Measurements from ENCODE around the gene MYO18B. TPM values are rescaled to one million over a fixed set of nuclear protein-coding genes. Genes with fewer than 3 reads are reported as not detected.

The MYO18B gene
- total RNA-seq, 1 donor from 2014 or later, result 144 TPM

DNA sequence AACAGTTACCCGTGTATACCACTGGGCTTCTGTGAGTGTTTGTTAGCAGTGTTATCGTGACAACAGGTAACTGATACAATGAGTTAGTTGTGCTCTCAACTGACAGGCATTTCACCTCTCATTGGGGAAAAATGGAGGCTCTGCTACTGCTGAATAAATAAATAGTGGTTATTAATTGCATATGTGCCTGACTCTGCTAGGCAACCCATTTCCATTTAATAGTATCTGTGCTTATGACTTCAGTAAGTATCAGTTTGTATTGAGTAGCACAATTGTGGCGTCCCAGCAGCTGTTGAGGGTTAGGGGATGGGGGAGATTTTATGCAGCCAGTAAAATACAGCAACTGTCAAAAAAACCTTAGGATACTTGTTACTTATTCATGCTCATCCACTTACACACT, 303.9 kb downstream of the MYO18B start:
- no peak overlapping the region for H3K4me3 ChIP-seq (ENCODE audit: low read length in 3 of 3)
- H3K4me1 ChIP-seq (ENCODE audit: control insufficient read depth in 3 of 3, insufficient read depth in 3 of 3, low read length in 3 of 3), result peaks cover 4 to 9% (median 5%) of the 10 kb centered on the region in 3 donors
- no peaks in the 10 kb centered on the region for H3K9me3 ChIP-seq (ENCODE audit: control insufficient read depth in 3 of 3, low read length in 3 of 3)
- H3K27me3 ChIP-seq (ENCODE audit: control insufficient read depth in 3 of 3, insufficient read depth in 3 of 3, low read length in 3 of 3), result no peaks in the 10 kb centered on the region
- H3K9ac ChIP-seq (ENCODE audit: low read depth in 1 of 3, low read length in 3 of 3), result no peak overlapping the region
- no peak overlapping the region for H3K27ac ChIP-seq (ENCODE audit: low read depth, low read length)
- H3K36me3 ChIP-seq (ENCODE audit: control insufficient read depth in 3 of 3, insufficient read depth in 3 of 3, low read length in 3 of 3), result no peaks in the 10 kb centered on the region

DNA sequence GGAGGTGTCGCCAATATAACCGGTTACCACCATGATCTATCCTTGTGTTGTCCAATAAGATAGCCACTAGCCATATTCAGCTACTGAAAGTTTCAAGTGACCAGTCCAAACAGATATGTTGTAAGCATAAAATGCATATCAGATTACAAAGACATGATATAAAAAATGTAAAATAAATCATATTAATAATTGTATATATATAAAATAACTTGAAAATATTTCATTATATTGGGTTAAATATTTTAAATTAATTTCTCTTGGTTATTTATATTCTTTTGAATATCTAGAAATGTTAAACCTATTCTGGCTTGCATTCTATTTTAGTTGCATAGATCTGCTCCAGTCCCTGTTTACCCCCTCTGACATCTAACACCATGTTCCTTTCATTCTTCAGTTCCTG, 305.5 kb downstream of the MYO18B start:
- Histone ChIP-seq H3K9me3 (ENCODE audit: control insufficient read depth in 3 of 3, low read length in 3 of 3) (no peaks in the 10 kb centered on the region), H3K27ac (ENCODE audit: low read depth, low read length) (no peak overlapping the region), H3K36me3 (ENCODE audit: control insufficient read depth in 3 of 3, insufficient read depth in 3 of 3, low read length in 3 of 3) (no peaks in the 10 kb centered on the region), H3K9ac (ENCODE audit: low read depth in 1 of 3, low read length in 3 of 3) (no peak overlapping the region), H3K27me3 (ENCODE audit: control insufficient read depth in 3 of 3, insufficient read depth in 3 of 3, low read length in 3 of 3) (no peaks in the 10 kb centered on the region), H3K4me3 (ENCODE audit: low read length in 3 of 3) (no peak overlapping the region), H3K4me1 (ENCODE audit: control insufficient read depth in 3 of 3, insufficient read depth in 3 of 3, low read length in 3 of 3) (peaks cover 0 to 5% (median 0%) of the 10 kb centered on the region in 3 donors)

DNA sequence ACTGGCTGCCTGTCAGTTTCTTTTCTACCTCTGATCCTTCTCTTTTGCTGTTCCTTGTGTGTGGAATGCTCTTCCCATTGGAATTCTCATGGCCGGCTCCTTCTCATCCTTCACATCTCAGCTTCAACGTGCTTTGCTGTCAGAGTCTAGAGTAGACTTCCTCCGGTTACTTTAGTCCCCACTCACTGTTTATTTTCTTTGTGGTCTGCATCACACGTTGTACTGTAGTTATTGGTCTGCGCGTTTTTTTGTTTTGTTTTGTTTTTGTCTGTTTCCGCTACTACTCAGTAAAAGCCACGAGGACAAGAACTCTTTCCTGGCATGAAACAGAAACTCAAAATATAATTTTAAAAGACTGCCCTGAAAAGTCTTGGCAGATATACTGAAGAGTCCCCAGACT, 305.9 kb downstream of the MYO18B start:
- Histone ChIP-seq H3K36me3 (ENCODE audit: control insufficient read depth in 3 of 3, insufficient read depth in 3 of 3, low read length in 3 of 3) (no peaks in the 10 kb centered on the region), H3K4me3 (ENCODE audit: low read length in 3 of 3) (no peak overlapping the region), H3K4me1 (ENCODE audit: control insufficient read depth in 3 of 3, insufficient read depth in 3 of 3, low read length in 3 of 3) (peaks cover 0 to 1% (median 0%) of the 10 kb centered on the region in 3 donors), H3K9me3 (ENCODE audit: control insufficient read depth in 3 of 3, low read length in 3 of 3) (no peaks in the 10 kb centered on the region), H3K27me3 (ENCODE audit: control insufficient read depth in 3 of 3, insufficient read depth in 3 of 3, low read length in 3 of 3) (no peaks in the 10 kb centered on the region), H3K27ac (ENCODE audit: low read depth, low read length) (no peak overlapping the region), H3K9ac (ENCODE audit: low read depth in 1 of 3, low read length in 3 of 3) (no peak overlapping the region)

DNA sequence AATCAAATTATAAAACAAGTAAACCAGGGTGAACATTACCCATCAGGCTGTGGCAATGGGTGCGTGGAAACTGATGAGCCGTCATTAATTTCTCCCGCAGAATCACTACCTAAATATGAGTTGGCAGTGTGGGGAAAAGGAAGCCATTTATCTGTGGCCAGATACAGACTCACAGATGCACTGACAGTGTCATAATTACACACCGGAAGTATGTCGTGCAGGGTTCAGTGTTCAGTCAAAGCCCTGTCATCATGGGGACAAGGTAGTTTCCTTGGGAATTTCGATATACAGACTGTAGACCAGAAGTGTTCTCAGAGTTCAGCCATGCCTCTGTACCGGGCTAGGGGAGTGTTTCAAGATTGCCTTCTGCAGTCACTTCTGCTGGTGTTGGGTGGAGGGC, 308.1 kb downstream of the MYO18B start:
- Histone ChIP-seq H3K4me1 (ENCODE audit: control insufficient read depth in 3 of 3, insufficient read depth in 3 of 3, low read length in 3 of 3) (no peaks in the 10 kb centered on the region), H3K36me3 (ENCODE audit: control insufficient read depth in 3 of 3, insufficient read depth in 3 of 3, low read length in 3 of 3) (no peaks in the 10 kb centered on the region), H3K4me3 (ENCODE audit: low read length in 3 of 3) (no peak overlapping the region), H3K9ac (ENCODE audit: low read depth in 1 of 3, low read length in 3 of 3) (no peak overlapping the region), H3K27ac (ENCODE audit: low read depth, low read length) (no peak overlapping the region), H3K27me3 (ENCODE audit: control insufficient read depth in 3 of 3, insufficient read depth in 3 of 3, low read length in 3 of 3) (no peaks in the 10 kb centered on the region), H3K9me3 (ENCODE audit: control insufficient read depth in 3 of 3, low read length in 3 of 3) (no peaks in the 10 kb centered on the region)

DNA sequence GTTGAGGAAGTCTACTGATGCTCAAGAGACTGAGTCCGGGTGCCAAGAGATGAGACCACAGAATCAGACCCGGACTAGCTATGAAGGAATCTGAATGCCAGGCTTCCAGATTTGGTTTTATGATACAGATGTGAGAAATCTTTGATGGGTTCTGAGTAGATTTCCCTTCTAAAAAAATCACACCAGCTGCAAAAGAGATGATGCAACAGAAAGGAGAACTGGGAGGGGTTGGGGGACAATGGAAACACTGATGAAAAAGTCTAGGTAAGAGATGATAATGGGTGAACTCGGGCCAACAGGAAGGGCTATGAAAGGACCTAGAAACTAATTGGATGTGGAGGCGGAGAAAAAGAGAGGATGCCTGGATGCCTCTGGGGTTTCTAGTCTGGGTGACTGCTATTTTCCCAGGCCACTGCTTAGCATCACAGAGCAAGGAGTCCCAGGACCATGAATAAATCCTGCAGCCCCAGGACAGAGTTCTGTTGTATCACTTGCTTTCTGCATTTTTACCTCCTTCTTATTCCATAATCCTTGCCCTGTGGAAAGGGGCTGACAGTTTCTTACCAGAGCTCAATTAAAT, 311.8 kb downstream of the MYO18B start:
- H3K4me3 ChIP-seq (ENCODE audit: low read length in 3 of 3), result no peak overlapping the region
- H3K4me1 ChIP-seq (ENCODE audit: control insufficient read depth in 3 of 3, insufficient read depth in 3 of 3, low read length in 3 of 3), result no peaks in the 10 kb centered on the region
- H3K27ac ChIP-seq (ENCODE audit: low read depth, low read length), result no peak overlapping the region
- H3K27me3 ChIP-seq (ENCODE audit: control insufficient read depth in 3 of 3, insufficient read depth in 3 of 3, low read length in 3 of 3), result no peaks in the 10 kb centered on the region
- peaks cover 6 to 19% (median 7%) of the 10 kb centered on the region in 3 donors for H3K36me3 ChIP-seq (ENCODE audit: control insufficient read depth in 3 of 3, insufficient read depth in 3 of 3, low read length in 3 of 3)
- no peaks in the 10 kb centered on the region for H3K9me3 ChIP-seq (ENCODE audit: control insufficient read depth in 3 of 3, low read length in 3 of 3)
- H3K9ac ChIP-seq (ENCODE audit: low read depth in 1 of 3, low read length in 3 of 3), result no peak overlapping the region

DNA sequence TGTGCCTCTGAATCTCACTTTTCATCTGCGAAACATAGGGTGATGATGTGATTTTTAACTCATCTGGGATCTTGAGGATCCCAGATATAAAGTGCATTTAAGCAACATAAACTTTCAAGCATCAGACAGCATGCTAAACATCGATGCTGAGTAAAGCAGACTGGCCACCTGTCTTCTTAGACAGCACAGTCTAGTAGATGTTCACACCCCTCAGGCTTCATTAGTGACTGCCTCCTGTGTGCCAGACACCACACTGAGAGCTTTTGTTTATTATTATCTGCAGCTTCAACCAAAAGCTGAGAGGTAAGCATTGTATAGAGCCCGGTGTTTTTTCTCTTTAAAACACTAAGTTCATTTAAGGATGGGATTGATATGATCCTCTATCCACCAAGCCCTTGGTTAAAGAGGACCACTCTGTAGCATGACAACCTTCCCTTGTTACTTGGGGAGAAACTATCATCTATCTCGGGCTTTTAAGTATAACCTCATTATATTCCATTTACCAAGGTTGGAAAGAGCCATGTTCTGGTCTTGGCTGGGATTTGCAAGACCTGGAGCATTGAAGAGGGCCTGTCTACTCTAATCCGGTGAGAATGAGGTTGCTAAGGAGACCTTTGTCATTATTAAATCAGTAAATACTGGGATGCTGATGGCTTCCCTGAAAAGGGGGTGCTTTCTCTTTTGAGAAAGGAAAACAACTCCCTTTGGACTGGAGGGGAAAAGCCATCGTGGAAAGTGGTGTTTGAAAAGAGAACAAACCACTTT, 313.0 kb downstream of the MYO18B start:
- H3K36me3 ChIP-seq (ENCODE audit: control insufficient read depth in 3 of 3, insufficient read depth in 3 of 3, low read length in 3 of 3), result peaks cover 6 to 26% (median 8%) of the 10 kb centered on the region in 3 donors
- H3K9me3 ChIP-seq (ENCODE audit: control insufficient read depth in 3 of 3, low read length in 3 of 3), result no peaks in the 10 kb centered on the region

DNA sequence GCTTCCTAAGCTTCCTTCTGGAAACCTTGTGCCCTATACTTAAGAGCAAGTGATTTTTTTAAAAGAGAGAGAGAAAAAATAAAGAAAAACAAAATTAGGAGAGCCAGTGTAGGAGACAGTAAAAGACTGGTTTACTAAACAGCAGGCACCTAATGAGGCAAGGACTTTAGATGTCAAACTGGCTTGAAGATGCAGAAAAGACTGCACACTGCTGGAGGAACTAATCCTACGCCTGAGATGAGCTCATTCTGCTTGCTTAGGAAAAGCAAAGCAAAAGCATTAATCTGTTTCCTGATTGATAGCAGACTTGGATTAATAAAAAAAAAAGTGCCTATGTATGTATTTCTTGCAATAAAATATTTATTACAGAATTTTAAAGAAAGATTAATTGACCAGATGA, 313.7 kb downstream of the MYO18B start:
- no peak overlapping the region for H3K27ac ChIP-seq (ENCODE audit: low read depth, low read length)
- H3K4me1 ChIP-seq (ENCODE audit: control insufficient read depth in 3 of 3, insufficient read depth in 3 of 3, low read length in 3 of 3), result no peaks in the 10 kb centered on the region
- no peak overlapping the region for H3K9ac ChIP-seq (ENCODE audit: low read depth in 1 of 3, low read length in 3 of 3)
- no peaks in the 10 kb centered on the region for H3K27me3 ChIP-seq (ENCODE audit: control insufficient read depth in 3 of 3, insufficient read depth in 3 of 3, low read length in 3 of 3)
- no peak overlapping the region for H3K4me3 ChIP-seq (ENCODE audit: low read length in 3 of 3)
- no peaks in the 10 kb centered on the region for H3K9me3 ChIP-seq (ENCODE audit: control insufficient read depth in 3 of 3, low read length in 3 of 3)
- H3K36me3 ChIP-seq (ENCODE audit: control insufficient read depth in 3 of 3, insufficient read depth in 3 of 3, low read length in 3 of 3), result peaks cover 6 to 32% (median 8%) of the 10 kb centered on the region in 3 donors

More for the DNA sequence above, 313.0 kb downstream of the MYO18B start:
- H3K4me3 ChIP-seq (ENCODE audit: low read length in 3 of 3), result no peak overlapping the region
- no peak overlapping the region for H3K9ac ChIP-seq (ENCODE audit: low read depth in 1 of 3, low read length in 3 of 3)
- no peaks in the 10 kb centered on the region for H3K4me1 ChIP-seq (ENCODE audit: control insufficient read depth in 3 of 3, insufficient read depth in 3 of 3, low read length in 3 of 3)
- H3K27ac ChIP-seq (ENCODE audit: low read depth, low read length), result no peak overlapping the region
- H3K27me3 ChIP-seq (ENCODE audit: control insufficient read depth in 3 of 3, insufficient read depth in 3 of 3, low read length in 3 of 3), result no peaks in the 10 kb centered on the region

DNA sequence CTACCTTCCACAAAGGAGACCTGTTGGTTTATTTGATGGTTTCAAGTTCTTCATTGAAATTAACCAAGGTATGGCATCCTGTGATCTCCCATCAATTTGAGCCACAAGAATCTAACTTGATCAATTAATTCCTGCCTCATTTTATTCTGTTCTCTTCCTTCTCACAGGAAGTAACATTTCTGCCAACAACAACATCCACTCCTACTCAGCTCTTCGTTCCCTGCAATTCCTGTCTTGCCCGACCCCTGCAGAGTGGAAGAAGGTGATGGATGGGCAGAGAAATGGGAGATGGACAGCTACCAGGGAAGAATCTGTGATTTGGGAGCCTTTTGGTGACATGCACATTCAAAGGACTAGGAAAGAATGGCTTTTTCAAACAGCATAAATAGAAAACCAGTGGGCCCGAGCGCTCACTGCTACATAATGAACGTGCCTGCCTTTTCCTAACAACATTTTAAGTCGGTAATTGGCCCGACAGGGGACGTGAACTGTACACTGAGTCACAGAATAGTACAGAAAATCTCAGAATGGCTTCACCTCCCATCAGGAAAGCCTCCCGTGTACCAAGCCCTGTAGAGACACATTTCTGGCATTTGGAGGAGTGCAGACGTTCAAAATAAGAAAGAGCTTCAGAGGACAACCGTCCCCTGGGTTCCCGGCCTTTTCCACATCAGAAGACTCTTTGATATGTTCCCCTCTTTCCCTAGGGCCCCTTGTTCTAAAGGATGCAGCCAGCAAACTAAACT, 314.6 kb downstream of the MYO18B start:
- Histone ChIP-seq H3K9ac (ENCODE audit: low read depth in 1 of 3, low read length in 3 of 3) (no peak overlapping the region), H3K27me3 (ENCODE audit: control insufficient read depth in 3 of 3, insufficient read depth in 3 of 3, low read length in 3 of 3) (no peaks in the 10 kb centered on the region), H3K27ac (ENCODE audit: low read depth, low read length) (no peak overlapping the region), H3K4me1 (ENCODE audit: control insufficient read depth in 3 of 3, insufficient read depth in 3 of 3, low read length in 3 of 3) (no peaks in the 10 kb centered on the region), H3K36me3 (ENCODE audit: control insufficient read depth in 3 of 3, insufficient read depth in 3 of 3, low read length in 3 of 3) (peaks cover 6 to 39% (median 8%) of the 10 kb centered on the region in 3 donors), H3K9me3 (ENCODE audit: control insufficient read depth in 3 of 3, low read length in 3 of 3) (no peaks in the 10 kb centered on the region), H3K4me3 (ENCODE audit: low read length in 3 of 3) (no peak overlapping the region)

DNA sequence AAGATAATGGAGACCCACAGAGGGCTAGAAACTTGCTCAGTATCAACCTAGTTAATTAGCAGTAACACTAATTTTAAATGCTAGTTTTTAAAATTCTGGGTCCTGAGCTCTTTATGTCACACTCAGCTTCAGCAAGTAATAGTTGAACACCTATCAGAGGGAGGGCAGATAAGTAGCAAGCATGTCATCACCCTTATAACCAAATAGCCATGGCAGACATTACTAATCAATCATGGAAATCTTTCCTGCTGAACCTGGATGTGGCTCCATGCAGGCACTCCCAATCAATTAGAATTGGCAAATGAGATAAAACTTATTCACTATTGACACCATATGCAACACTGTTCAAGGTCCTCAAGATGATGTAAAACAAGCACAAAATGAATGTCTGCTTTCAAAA, 315.7 kb downstream of the MYO18B start:
- Histone ChIP-seq H3K27me3 (ENCODE audit: control insufficient read depth in 3 of 3, insufficient read depth in 3 of 3, low read length in 3 of 3) (no peaks in the 10 kb centered on the region), H3K36me3 (ENCODE audit: control insufficient read depth in 3 of 3, insufficient read depth in 3 of 3, low read length in 3 of 3) (peaks cover 6 to 39% (median 8%) of the 10 kb centered on the region in 3 donors), H3K9me3 (ENCODE audit: control insufficient read depth in 3 of 3, low read length in 3 of 3) (no peaks in the 10 kb centered on the region), H3K27ac (ENCODE audit: low read depth, low read length) (no peak overlapping the region), H3K4me1 (ENCODE audit: control insufficient read depth in 3 of 3, insufficient read depth in 3 of 3, low read length in 3 of 3) (no peaks in the 10 kb centered on the region), H3K4me3 (ENCODE audit: low read length in 3 of 3) (no peak overlapping the region), H3K9ac (ENCODE audit: low read depth in 1 of 3, low read length in 3 of 3) (no peak overlapping the region)

DNA sequence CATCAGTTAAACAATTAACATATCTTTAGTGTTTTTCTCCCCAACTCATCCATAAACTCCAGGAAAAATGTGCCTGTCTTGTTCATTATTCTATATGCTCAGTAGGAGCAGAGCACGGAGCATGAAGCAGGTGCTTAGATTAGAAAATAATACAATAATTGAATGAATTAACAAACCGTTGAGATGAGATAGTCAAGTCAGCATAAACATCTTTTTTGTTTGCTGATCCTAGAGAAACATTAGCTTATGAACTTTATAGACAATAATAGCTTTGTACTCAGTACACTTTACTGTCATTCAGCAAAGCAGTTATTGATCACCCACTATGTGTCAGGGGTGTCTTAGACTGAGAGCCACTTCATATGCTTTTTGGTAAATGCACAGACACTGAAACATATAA, 322.1 kb downstream of the MYO18B start:
- H3K27me3 ChIP-seq (ENCODE audit: control insufficient read depth in 3 of 3, insufficient read depth in 3 of 3, low read length in 3 of 3), result no peaks in the 10 kb centered on the region
- H3K36me3 ChIP-seq (ENCODE audit: control insufficient read depth in 3 of 3, insufficient read depth in 3 of 3, low read length in 3 of 3), result peaks cover 0 to 20% (median 2%) of the 10 kb centered on the region in 3 donors
- H3K27ac ChIP-seq (ENCODE audit: low read depth, low read length), result no peak overlapping the region
- H3K9ac ChIP-seq (ENCODE audit: low read depth in 1 of 3, low read length in 3 of 3), result no peak overlapping the region
- peaks cover 0 to 11% (median 9%) of the 10 kb centered on the region in 3 donors for H3K4me1 ChIP-seq (ENCODE audit: control insufficient read depth in 3 of 3, insufficient read depth in 3 of 3, low read length in 3 of 3)
- H3K9me3 ChIP-seq (ENCODE audit: control insufficient read depth in 3 of 3, low read length in 3 of 3), result no peaks in the 10 kb centered on the region
- H3K4me3 ChIP-seq (ENCODE audit: low read length in 3 of 3), result no peak overlapping the region
